ENCODE data around the gene RNGTT. TPM values are rescaled to one million over a fixed set of nuclear protein-coding genes. Genes with fewer than 3 reads are reported as not detected.

Gene RNGTT
- total RNA-seq, 1 donor from 2014 or later = 24.2 TPM

GRCh38 chr6:88623531-88623930 is 339.9 kb downstream of the RNGTT start:
- no peaks in the 10 kb centered on the region for H3K9me3 Mint-ChIP-seq
- DNase-seq (ENCODE audit: low spot score) = no peak
- H3K4me3 Mint-ChIP-seq (ENCODE audit: low read depth) = no peak overlapping the region
- no peaks in the 10 kb centered on the region for H3K4me1 Mint-ChIP-seq (ENCODE audit: low read depth)
- no peaks in the 10 kb centered on the region for H3K27me3 Mint-ChIP-seq (ENCODE audit: low read depth)
- no peaks in the 10 kb centered on the region for H3K36me3 Mint-ChIP-seq (ENCODE audit: low read depth)
- intact Hi-C loops (cut with micrococcal nuclease) = no loop called here
- no peak overlapping the region for H3K27ac Mint-ChIP-seq

- no peaks in the 10 kb centered on the region for H3K36me3 Mint-ChIP-seq (ENCODE audit: low read depth)
- no peak overlapping the region for H3K27ac Mint-ChIP-seq
- H3K27me3 Mint-ChIP-seq (ENCODE audit: low read depth) = no peaks in the 10 kb centered on the region
- intact Hi-C loops (cut with micrococcal nuclease) = no loop called here
- no peak overlapping the region for H3K4me3 Mint-ChIP-seq (ENCODE audit: low read depth)
- no peaks in the 10 kb centered on the region for H3K9me3 Mint-ChIP-seq
- DNase-seq (ENCODE audit: low spot score) = no peak
- peaks cover 2% of the 10 kb centered on the region for H3K4me1 Mint-ChIP-seq (ENCODE audit: low read depth)
Observed at GRCh38 chr6:88619951-88620350, 343.5 kb downstream of the RNGTT start.

- peaks cover 13% of the 10 kb centered on the region for H3K36me3 Mint-ChIP-seq (ENCODE audit: low read depth)
- H3K27ac Mint-ChIP-seq = no peak overlapping the region
- H3K4me1 Mint-ChIP-seq (ENCODE audit: low read depth) = peaks cover 2% of the 10 kb centered on the region
- no peaks in the 10 kb centered on the region for H3K27me3 Mint-ChIP-seq (ENCODE audit: low read depth)
- no peaks in the 10 kb centered on the region for H3K9me3 Mint-ChIP-seq
- H3K4me3 Mint-ChIP-seq (ENCODE audit: low read depth) = no peak overlapping the region
- intact Hi-C loops (cut with micrococcal nuclease) = no loop called here
- DNase-seq (ENCODE audit: low spot score) = no peak
Observed at GRCh38 chr6:88616380-88616779, 347.0 kb downstream of the RNGTT start.

GRCh38 chr6:88614316-88614877 is 349.0 kb downstream of the RNGTT start:
- no peaks in the 10 kb centered on the region for H3K27me3 Mint-ChIP-seq (ENCODE audit: low read depth)
- no peak for DNase-seq (ENCODE audit: low spot score)
- peaks cover 20% of the 10 kb centered on the region for H3K36me3 Mint-ChIP-seq (ENCODE audit: low read depth)
- H3K27ac Mint-ChIP-seq = no peak overlapping the region
- H3K9me3 Mint-ChIP-seq = no peaks in the 10 kb centered on the region
- intact Hi-C loops (cut with micrococcal nuclease) = no loop called here
- H3K4me1 Mint-ChIP-seq (ENCODE audit: low read depth) = peaks cover 2% of the 10 kb centered on the region
- H3K4me3 Mint-ChIP-seq (ENCODE audit: low read depth) = no peak overlapping the region

- H3K9me3 Mint-ChIP-seq = peaks cover 3% of the 10 kb centered on the region
- no peaks in the 10 kb centered on the region for H3K27me3 Mint-ChIP-seq (ENCODE audit: low read depth)
- no peak overlapping the region for H3K27ac Mint-ChIP-seq
- intact Hi-C loops (cut with micrococcal nuclease) = no loop called here
- no peak overlapping the region for H3K4me3 Mint-ChIP-seq (ENCODE audit: low read depth)
- H3K36me3 Mint-ChIP-seq (ENCODE audit: low read depth) = peaks cover 22% of the 10 kb centered on the region
- no peak for DNase-seq (ENCODE audit: low spot score)
- H3K4me1 Mint-ChIP-seq (ENCODE audit: low read depth) = no peaks in the 10 kb centered on the region
Observed at GRCh38 chr6:88612631-88613030, 350.8 kb downstream of the RNGTT start.

- peaks cover 3% of the 10 kb centered on the region for H3K9me3 Mint-ChIP-seq
- no peaks in the 10 kb centered on the region for H3K4me1 Mint-ChIP-seq (ENCODE audit: low read depth)
- H3K4me3 Mint-ChIP-seq (ENCODE audit: low read depth) = no peak overlapping the region
- no peak overlapping the region for H3K27ac Mint-ChIP-seq
- peaks cover 22% of the 10 kb centered on the region for H3K36me3 Mint-ChIP-seq (ENCODE audit: low read depth)
- intact Hi-C loops (cut with micrococcal nuclease) = no loop called here
- DNase-seq (ENCODE audit: low spot score) = no peak
- no peaks in the 10 kb centered on the region for H3K27me3 Mint-ChIP-seq (ENCODE audit: low read depth)
Observed at GRCh38 chr6:88611721-88612120, 351.7 kb downstream of the RNGTT start.

GRCh38 chr6:88609983-88610382 is 353.4 kb downstream of the RNGTT start:
- H3K9me3 Mint-ChIP-seq = peaks cover 3% of the 10 kb centered on the region
- H3K27me3 Mint-ChIP-seq (ENCODE audit: low read depth) = no peaks in the 10 kb centered on the region
- no peak overlapping the region for H3K4me3 Mint-ChIP-seq (ENCODE audit: low read depth)
- peaks cover 22% of the 10 kb centered on the region for H3K36me3 Mint-ChIP-seq (ENCODE audit: low read depth)
- H3K4me1 Mint-ChIP-seq (ENCODE audit: low read depth) = no peaks in the 10 kb centered on the region
- DNase-seq (ENCODE audit: low spot score) = no peak
- no peak overlapping the region for H3K27ac Mint-ChIP-seq
- intact Hi-C loops (cut with micrococcal nuclease) = no loop called here

- H3K9me3 Mint-ChIP-seq = peaks cover 3% of the 10 kb centered on the region
- no peak for DNase-seq (ENCODE audit: low spot score)
- intact Hi-C loops (cut with micrococcal nuclease) = no loop called here
- peaks cover 3% of the 10 kb centered on the region for H3K36me3 Mint-ChIP-seq (ENCODE audit: low read depth)
- H3K4me3 Mint-ChIP-seq (ENCODE audit: low read depth) = no peak overlapping the region
- H3K27me3 Mint-ChIP-seq (ENCODE audit: low read depth) = no peaks in the 10 kb centered on the region
- H3K4me1 Mint-ChIP-seq (ENCODE audit: low read depth) = no peaks in the 10 kb centered on the region
- H3K27ac Mint-ChIP-seq = no peak overlapping the region
Observed at GRCh38 chr6:88605271-88605670, 358.1 kb downstream of the RNGTT start.

GRCh38 chr6:88599571-88599970 is 363.8 kb downstream of the RNGTT start:
- no peak for DNase-seq (ENCODE audit: low spot score)
- Mint-ChIP-seq H3K4me1 (ENCODE audit: low read depth) (no peaks in the 10 kb centered on the region), H3K36me3 (ENCODE audit: low read depth) (no peaks in the 10 kb centered on the region), H3K4me3 (ENCODE audit: low read depth) (no peak overlapping the region), H3K9me3 (no peaks in the 10 kb centered on the region), H3K27me3 (ENCODE audit: low read depth) (no peaks in the 10 kb centered on the region), H3K27ac (no peak overlapping the region)
- intact Hi-C loops (cut with micrococcal nuclease) = no loop called here

GRCh38 chr6:88596801-88597200 is 366.6 kb downstream of the RNGTT start:
- no peak for DNase-seq (ENCODE audit: low spot score)
- no peaks in the 10 kb centered on the region for H3K4me1 Mint-ChIP-seq (ENCODE audit: low read depth)
- no peak overlapping the region for H3K27ac Mint-ChIP-seq
- H3K36me3 Mint-ChIP-seq (ENCODE audit: low read depth) = no peaks in the 10 kb centered on the region
- no peak overlapping the region for H3K4me3 Mint-ChIP-seq (ENCODE audit: low read depth)
- no peaks in the 10 kb centered on the region for H3K27me3 Mint-ChIP-seq (ENCODE audit: low read depth)
- intact Hi-C loops (cut with micrococcal nuclease) = no loop called here
- H3K9me3 Mint-ChIP-seq = peaks cover 14% of the 10 kb centered on the region

GRCh38 chr6:88588938-88589337 is 374.5 kb downstream of the RNGTT start:
- DNase-seq (ENCODE audit: low spot score) = no peak
- Mint-ChIP-seq H3K36me3 (ENCODE audit: low read depth) (no peaks in the 10 kb centered on the region), H3K9me3 (peaks cover 14% of the 10 kb centered on the region), H3K4me1 (ENCODE audit: low read depth) (no peaks in the 10 kb centered on the region), H3K4me3 (ENCODE audit: low read depth) (no peak overlapping the region), H3K27me3 (ENCODE audit: low read depth) (no peaks in the 10 kb centered on the region), H3K27ac (no peak overlapping the region)
- intact Hi-C loops (cut with micrococcal nuclease) = no loop called here

GRCh38 chr6:88587150-88587520 is 376.3 kb downstream of the RNGTT start:
- Mint-ChIP-seq H3K27me3 (ENCODE audit: low read depth) (no peaks in the 10 kb centered on the region), H3K4me3 (ENCODE audit: low read depth) (no peak overlapping the region), H3K27ac (no peak overlapping the region), H3K9me3 (peaks cover 9% of the 10 kb centered on the region), H3K4me1 (ENCODE audit: low read depth) (no peaks in the 10 kb centered on the region), H3K36me3 (ENCODE audit: low read depth) (no peaks in the 10 kb centered on the region)
- DNase-seq (ENCODE audit: low spot score) = no peak
- intact Hi-C loops (cut with micrococcal nuclease) = no loop called here

GRCh38 chr6:88586371-88587149 is 376.9 kb downstream of the RNGTT start:
- Mint-ChIP-seq H3K4me3 (ENCODE audit: low read depth) (no peak overlapping the region), H3K27ac (no peak overlapping the region), H3K27me3 (ENCODE audit: low read depth) (no peaks in the 10 kb centered on the region), H3K9me3 (peaks cover 6% of the 10 kb centered on the region), H3K36me3 (ENCODE audit: low read depth) (no peaks in the 10 kb centered on the region), H3K4me1 (ENCODE audit: low read depth) (no peaks in the 10 kb centered on the region)
- DNase-seq (ENCODE audit: low spot score) = no peak
- intact Hi-C loops (cut with micrococcal nuclease) = no loop called here
